ENCODE measurements around the gene NMNAT2.

Gene NMNAT2

DNA sequence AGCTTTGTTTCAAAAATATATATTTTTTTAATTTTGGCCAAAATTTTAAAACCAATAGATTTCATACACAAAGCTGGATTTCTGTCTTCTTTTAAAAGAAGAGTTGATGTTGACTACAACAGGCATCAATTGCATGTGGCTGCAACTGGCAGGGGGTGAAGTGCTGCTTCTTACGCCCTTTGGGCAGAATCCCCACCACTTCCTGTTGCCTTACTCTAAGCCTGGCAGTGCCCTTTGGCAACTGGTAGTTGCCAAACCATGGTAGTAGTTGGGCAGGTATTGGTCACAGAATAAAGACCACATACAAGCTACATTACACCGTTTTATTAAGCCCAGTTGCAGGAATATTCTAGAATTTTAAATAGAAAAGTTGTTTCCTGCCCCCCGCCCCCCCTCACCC is 215.1 kb downstream of the NMNAT2 start:
- DNase-seq: no peak

DNA sequence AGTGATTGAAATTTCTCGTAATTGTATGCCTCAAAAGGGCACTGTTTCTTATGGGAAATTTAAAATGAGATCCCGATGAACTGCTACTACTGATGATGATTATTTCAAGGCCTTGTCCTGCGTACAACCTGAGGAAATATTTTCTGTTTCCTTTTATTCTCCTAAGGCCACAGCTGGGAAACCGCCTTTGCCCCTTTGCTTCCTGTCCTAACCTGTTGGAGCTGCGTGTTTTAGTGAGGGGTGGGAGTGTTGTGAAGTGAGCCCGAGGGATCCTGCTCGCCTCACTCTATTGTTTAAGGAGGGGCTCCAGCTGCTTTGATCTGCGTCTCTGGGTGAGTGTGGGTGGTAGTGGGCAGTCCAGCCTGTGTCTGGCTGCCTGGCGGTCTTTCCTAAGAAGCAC is 217.7 kb downstream of the NMNAT2 start:
- DNase-seq: no peak

DNA sequence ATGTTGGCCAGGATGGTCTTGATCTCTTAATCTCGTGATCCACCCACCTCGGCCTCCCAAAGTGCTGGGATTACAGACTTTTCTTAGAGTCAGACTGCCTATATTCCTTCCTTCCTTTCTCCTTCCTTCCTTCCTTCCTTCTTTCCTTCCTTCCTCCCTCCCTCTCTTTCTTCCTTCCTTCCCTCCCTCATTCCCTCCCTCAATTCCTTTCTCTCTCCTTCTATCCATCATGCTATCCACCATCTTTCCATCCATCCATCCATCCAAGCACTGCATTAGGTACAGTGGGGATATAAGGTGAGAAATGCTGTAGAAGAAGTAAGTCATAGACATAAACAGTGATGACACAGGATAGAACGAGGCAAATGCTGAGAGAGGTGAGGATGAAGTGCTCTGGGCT is 218.9 kb downstream of the NMNAT2 start:
- no peak for DNase-seq

DNA sequence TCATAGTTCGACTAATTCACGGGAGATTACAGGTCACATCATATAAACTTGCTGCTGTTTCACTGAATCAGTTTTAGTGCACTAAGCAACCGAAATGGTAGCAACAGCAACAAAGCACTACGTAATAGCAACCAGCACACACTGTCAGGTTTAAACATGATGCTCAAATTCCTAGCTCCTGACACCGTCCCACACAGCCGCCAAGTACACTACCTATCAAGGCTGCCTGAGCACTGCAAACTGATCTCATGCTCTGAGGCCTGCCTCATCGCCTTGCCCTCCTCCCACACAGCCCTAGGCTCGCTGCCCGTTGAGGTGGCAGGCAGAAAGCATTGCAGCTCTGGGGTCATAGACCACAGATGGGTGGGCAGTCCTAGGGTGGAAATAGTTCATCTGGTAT is 219.7 kb downstream of the NMNAT2 start:
- no peak for DNase-seq
